HG03064 (cell line): ENCODE measurements around the gene RFX7.
"Not testable (repeated sequence)": the region's sequence is repeated elsewhere in the genome, so short reads cannot be mapped to it uniquely, and the experiment has no call there.

Source experiments
- ATAC-seq: cut with Tn5 transposase; IDR thresholded peaks from one replicate; pipeline ENCODE4 v1.9.1; 2021; ENCODE audit warnings: low read depth; ENCODE audit not compliant: unreplicated experiment

The RFX7 gene

GRCh38 chr15:56207711-56208110 lies 36.0 kb downstream of the RFX7 start:
- no peak for ATAC-seq

GRCh38 chr15:56207092-56207491 lies 36.6 kb downstream of the RFX7 start:
- ATAC-seq = peak; percentile 69

GRCh38 chr15:56205061-56205876 lies 38.4 kb downstream of the RFX7 start:
- no peak for ATAC-seq

GRCh38 chr15:56203312-56203922 lies 40.3 kb downstream of the RFX7 start:
- ATAC-seq = not testable (repeated sequence)

- no peak for ATAC-seq
Observed at GRCh38 chr15:56202701-56203100, 41.0 kb downstream of the RFX7 start.

- no peak for ATAC-seq
Observed at GRCh38 chr15:56199038-56199437, 44.6 kb downstream of the RFX7 start.

- no peak for ATAC-seq
Observed at GRCh38 chr15:56194035-56194434, 49.6 kb downstream of the RFX7 start.

GRCh38 chr15:56192659-56193442 lies 50.8 kb downstream of the RFX7 start:
- no peak for ATAC-seq

- ATAC-seq = no peak
Observed at GRCh38 chr15:56187665-56188064, 56.0 kb downstream of the RFX7 start.

GRCh38 chr15:56185980-56186379 lies 57.7 kb downstream of the RFX7 start:
- ATAC-seq = no peak

GRCh38 chr15:56184516-56184915 lies 59.2 kb downstream of the RFX7 start:
- no peak for ATAC-seq

GRCh38 chr15:56180851-56181250 lies 62.8 kb downstream of the RFX7 start:
- no peak for ATAC-seq

- ATAC-seq = no peak
Observed at GRCh38 chr15:56176996-56177395, 66.7 kb downstream of the RFX7 start.

GRCh38 chr15:56175788-56176187 lies 67.9 kb downstream of the RFX7 start:
- no peak for ATAC-seq

- no peak for ATAC-seq
Observed at GRCh38 chr15:56174649-56175048, 69.0 kb downstream of the RFX7 start.

GRCh38 chr15:56168394-56168793 lies 75.3 kb downstream of the RFX7 start:
- no peak for ATAC-seq

GRCh38 chr15:56165234-56165633 lies 78.4 kb downstream of the RFX7 start:
- ATAC-seq = no peak

GRCh38 chr15:56160966-56161365 lies 82.7 kb downstream of the RFX7 start:
- ATAC-seq = no peak

GRCh38 chr15:56156877-56157276 lies 86.8 kb downstream of the RFX7 start:
- no peak for ATAC-seq

GRCh38 chr15:56155278-56155677 lies 88.4 kb downstream of the RFX7 start:
- ATAC-seq = not testable (repeated sequence)

GRCh38 chr15:56154768-56155167 lies 88.9 kb downstream of the RFX7 start:
- ATAC-seq = not testable (repeated sequence)
